T-helper 17 cell (primary cell): ENCODE data around the gene P3H1. TPM values are rescaled to one million over a fixed set of nuclear protein-coding genes. Genes with fewer than 3 reads are reported as not detected.
A peak's percentile ranks its signal among the peaks of the same experiment; 100 is the strongest.
"Not testable (repeated sequence)": the region's sequence is repeated elsewhere in the genome, so short reads cannot be mapped to it uniquely, and the experiment has no call there.

Experiments used
- ATAC-seq: fragments of 150-1000 bp; cut with Tn5 transposase; 2 replicates; pipeline ENCODE4 v1.10.0; 2021; ENCODE audit warnings: mild to moderate bottlenecking, moderate library complexity
- DNase-seq, 3 donors: peaks; one replicate each; pipeline versions ENCODE4 v3.0.0 to v3.0.0-alpha.2; 2020 to 2021
- H3K9me3 ChIP-seq: one replicate; pipeline ENCODE4 v1.7.0; 2013; ENCODE audit warnings: low read length, mild to moderate bottlenecking; ENCODE audit not compliant: control insufficient read depth, poor library complexity, severe bottlenecking
- H3K27ac Mint-ChIP-seq: one replicate; pipeline ENCODE4 v1.8.0; 2022; ENCODE audit warnings: mild to moderate bottlenecking, moderate library complexity, mixed read lengths
- H3K27me3 Mint-ChIP-seq: one replicate; pipeline ENCODE4 v1.8.0; 2022; ENCODE audit warnings: mixed read lengths
- H3K36me3 Mint-ChIP-seq: one replicate; pipeline ENCODE4 v1.8.0; 2022; ENCODE audit warnings: low read depth, mixed read lengths
- H3K4me1 Mint-ChIP-seq: one replicate; pipeline ENCODE4 v1.8.0; 2022; ENCODE audit warnings: mild to moderate bottlenecking, mixed read lengths
- H3K4me3 Mint-ChIP-seq: one replicate; pipeline ENCODE4 v1.8.0; 2022; ENCODE audit warnings: mild to moderate bottlenecking, moderate library complexity, mixed read lengths
- total RNA-seq, 4 donors: library from RNA in 2 of 4; stranded (reverse) in 2 of 4; gene quantifications; one replicate each; pipeline ENCODE4 v1.2.3 and lab custom pipeline; 2022 to 2026

P3H1 gene, protein sequence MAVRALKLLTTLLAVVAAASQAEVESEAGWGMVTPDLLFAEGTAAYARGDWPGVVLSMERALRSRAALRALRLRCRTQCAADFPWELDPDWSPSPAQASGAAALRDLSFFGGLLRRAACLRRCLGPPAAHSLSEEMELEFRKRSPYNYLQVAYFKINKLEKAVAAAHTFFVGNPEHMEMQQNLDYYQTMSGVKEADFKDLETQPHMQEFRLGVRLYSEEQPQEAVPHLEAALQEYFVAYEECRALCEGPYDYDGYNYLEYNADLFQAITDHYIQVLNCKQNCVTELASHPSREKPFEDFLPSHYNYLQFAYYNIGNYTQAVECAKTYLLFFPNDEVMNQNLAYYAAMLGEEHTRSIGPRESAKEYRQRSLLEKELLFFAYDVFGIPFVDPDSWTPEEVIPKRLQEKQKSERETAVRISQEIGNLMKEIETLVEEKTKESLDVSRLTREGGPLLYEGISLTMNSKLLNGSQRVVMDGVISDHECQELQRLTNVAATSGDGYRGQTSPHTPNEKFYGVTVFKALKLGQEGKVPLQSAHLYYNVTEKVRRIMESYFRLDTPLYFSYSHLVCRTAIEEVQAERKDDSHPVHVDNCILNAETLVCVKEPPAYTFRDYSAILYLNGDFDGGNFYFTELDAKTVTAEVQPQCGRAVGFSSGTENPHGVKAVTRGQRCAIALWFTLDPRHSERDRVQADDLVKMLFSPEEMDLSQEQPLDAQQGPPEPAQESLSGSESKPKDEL
- total RNA-seq, result 10 to 100 TPM; 22.5 to 26.7 TPM
- 21.4 to 56.1 reads per million in 2 donors for total RNA-seq (lab: John Stamatoyannopoulos, UW)

DNA sequence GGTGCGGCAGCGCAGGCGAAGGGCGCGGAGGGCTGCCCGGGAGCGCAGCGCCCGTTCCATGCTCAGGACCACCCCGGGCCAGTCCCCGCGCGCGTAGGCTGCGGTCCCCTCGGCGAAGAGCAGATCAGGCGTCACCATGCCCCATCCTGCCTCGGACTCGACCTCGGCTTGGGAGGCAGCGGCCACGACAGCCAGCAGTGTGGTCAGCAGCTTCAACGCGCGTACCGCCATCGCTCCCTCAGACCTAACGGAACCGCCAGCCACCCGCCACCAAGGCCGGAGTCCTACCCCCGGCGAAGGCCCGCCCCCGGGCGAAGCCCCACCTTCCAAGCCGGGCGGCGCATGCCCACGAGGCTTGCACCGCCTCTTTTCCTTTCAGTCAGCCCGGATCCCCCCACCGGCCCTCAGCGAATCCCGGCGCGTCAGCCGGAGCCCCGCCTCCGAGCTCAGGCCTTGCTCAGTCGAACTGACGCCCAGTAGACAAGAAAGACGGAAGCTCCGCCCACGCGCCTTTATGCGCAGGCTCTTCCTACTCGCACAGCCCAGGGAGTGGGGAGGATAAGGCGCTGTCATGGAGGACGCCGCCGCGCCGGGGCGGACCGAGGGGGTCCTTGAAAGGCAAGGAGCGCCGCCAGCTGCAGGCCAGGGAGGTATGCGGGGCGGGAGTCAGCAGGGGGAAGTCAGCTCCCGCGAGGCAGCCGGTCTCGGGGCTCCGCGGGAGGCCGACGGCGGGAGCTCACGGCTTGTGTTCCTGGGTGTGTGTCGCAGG, at the start of gene P3H1, which contains the start of gene C1orf50:
P3H1 (minus strand) TSS at position 288 of the 769 bp plus-strand sequence; CDS start at position 231, 57 bp downstream.
C1orf50 (plus strand) TSS at position 509 of the 769 bp plus-strand sequence; CDS start at position 572, 63 bp downstream.
- H3K27me3 Mint-ChIP-seq, result no peaks in the 10 kb centered on the region
- DNase-seq, result peak; percentile 99 to 100 (median 99)
- no peaks in the 10 kb centered on the region for H3K36me3 Mint-ChIP-seq
- peak; percentile 92 for ATAC-seq
- H3K27ac Mint-ChIP-seq, result peak within 1 kb of the TSS; percentile 81
- no peaks in the 10 kb centered on the region for H3K9me3 ChIP-seq
- H3K4me1 Mint-ChIP-seq, result peaks cover 9% of the 10 kb centered on the region
- H3K4me3 Mint-ChIP-seq, result no peak within 1 kb of the TSS

DNA sequence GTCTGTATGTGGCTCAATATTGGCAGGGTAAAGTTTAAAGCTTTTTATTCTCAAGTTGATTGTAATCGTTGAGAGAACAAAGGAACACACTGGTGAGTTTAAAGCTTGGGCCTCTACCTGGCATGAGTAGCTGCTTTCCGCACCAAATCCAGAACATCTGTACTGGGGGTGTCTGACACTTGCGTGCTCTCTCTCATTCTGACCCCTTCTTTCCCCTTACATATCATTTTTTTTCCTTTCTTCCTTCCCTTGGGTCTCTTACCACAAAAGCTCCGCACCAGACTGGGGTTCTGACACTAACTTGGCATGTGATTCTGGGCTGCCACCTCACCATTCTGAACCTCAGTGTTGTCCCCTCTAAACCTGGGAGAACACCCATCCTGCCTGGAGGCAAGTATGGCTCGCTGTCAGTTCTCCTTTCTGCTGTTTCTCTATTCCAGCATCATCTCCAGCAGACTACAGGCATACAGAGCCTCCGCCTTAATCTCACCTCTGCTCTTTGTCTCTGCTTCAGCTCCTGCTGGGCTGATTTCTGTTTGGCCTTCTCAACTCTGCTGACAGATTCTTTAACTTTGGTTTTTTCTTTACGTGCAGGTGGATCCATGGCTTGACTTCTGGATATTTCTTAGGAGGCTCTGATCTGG, 49.2 kb upstream of the P3H1 start:
- Mint-ChIP-seq H3K27me3 (no peaks in the 10 kb centered on the region), H3K36me3 (peaks cover 5% of the 10 kb centered on the region), H3K4me1 (peaks cover 24% of the 10 kb centered on the region), H3K4me3 (peak overlapping the region; percentile 89), H3K27ac (peak overlapping the region; percentile 98)
- ATAC-seq, result peak; percentile 0
- DNase-seq, result no peak
- H3K9me3 ChIP-seq, result no peaks in the 10 kb centered on the region

DNA sequence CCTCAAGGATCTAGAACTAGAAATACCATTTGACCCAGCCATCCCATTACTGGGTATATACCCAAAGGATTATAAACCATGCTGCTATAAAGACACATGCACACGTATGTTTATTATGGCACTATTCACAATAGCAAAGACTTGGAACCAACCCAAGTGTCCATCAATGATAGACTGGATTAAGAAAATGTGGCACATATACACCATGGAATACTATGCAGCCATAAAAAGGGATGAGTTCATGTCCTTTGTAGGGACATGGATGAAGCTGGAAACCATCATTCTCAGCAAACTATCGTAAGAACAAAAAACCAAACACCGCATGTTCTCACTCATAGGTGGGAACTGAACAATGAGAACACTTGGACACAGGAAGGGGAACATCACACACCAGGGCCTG, 48.0 kb upstream of the P3H1 start:
- DNase-seq, H3K27ac Mint-ChIP-seq, H3K4me3 Mint-ChIP-seq, ATAC-seq, H3K9me3 ChIP-seq, H3K36me3 Mint-ChIP-seq, H3K27me3 Mint-ChIP-seq: not testable (repeated sequence)
- H3K4me1 Mint-ChIP-seq, result peaks cover 19% of the 10 kb centered on the region

DNA sequence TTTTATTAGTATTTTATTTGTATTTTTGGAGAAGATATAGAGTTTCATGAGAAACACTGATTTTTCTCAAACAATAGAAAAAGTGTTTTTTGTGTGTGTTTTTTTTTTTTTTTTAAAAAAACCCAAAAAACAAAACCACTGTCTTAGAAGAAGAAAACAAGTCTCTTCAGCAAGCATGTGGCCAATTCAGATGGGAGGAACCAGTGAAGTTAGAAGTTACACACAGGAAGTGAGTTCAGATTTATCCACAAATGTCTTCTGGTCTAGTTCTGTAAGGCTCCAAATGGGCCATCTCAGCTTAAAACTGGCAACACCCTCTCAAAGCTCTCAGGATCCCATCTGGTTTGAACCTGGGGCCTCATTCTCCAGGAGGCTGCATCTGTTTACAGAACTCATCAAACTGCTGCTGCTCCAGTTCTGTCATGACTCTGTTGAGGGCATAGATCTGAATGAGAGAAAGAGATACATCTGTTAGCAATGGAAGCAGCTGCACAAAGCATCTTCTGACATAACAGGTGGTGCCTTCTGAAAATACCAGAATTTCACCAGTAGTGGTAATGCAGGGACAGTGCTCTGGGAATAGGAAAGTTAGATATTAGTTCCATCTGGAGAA, 40.3 kb upstream of the P3H1 start:
- Mint-ChIP-seq H3K4me1 (peaks cover 8% of the 10 kb centered on the region), H3K36me3 (peaks cover 5% of the 10 kb centered on the region), H3K27me3 (no peaks in the 10 kb centered on the region), H3K4me3 (no peak overlapping the region), H3K27ac (peak overlapping the region; percentile 56)
- ATAC-seq (no peak), DNase-seq (no peak)
- H3K9me3 ChIP-seq, result no peaks in the 10 kb centered on the region

DNA sequence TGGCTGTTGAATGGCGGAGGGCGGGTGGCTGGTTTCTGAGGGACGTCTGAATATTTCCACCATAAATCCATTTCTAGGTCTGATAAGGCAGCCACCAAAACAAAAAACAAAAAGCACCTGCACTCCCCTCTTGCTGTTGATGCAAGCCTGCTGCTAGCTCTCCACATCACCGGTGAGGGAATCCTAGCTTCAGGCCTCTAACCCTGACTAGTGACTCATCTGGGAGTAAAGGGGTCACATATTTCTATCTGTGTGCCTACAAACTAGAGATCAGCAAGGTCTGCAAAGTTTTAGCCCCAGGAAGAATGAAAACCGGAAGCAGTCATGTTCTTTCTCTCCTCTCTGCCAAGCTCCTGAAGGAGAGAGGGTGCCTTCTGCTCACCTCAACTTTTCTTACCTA, 39.8 kb upstream of the P3H1 start:
- Mint-ChIP-seq H3K27ac (peak overlapping the region; percentile 16), H3K4me3 (no peak overlapping the region)
- no peak for DNase-seq

DNA sequence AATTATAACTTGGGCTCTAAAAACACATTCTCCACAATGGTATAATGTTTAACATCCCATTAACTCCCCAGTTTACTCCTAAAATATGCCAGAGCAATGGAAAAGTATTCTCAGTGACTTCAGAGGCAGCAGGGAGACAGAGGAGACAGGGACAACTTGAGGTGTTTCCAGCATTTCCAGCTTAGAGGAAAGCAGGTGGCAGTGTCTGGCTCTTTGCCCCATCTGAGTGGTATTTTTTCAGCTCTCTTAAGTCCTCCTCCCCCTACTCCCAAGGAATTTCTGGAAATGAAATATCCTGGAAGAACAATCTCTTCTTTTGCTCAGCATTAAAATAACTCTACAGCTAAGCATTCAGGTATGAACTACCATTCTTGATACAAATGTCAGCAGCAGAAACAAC, 39.3 kb upstream of the P3H1 start:
- Mint-ChIP-seq H3K36me3 (peaks cover 3% of the 10 kb centered on the region), H3K27me3 (no peaks in the 10 kb centered on the region), H3K4me3 (no peak overlapping the region), H3K4me1 (peaks cover 8% of the 10 kb centered on the region), H3K27ac (peak overlapping the region; percentile 16)
- ATAC-seq, result no peak
- DNase-seq, result no peak
- no peaks in the 10 kb centered on the region for H3K9me3 ChIP-seq

More for the DNA sequence above, 39.8 kb upstream of the P3H1 start:
- no peaks in the 10 kb centered on the region for H3K27me3 Mint-ChIP-seq
- H3K4me1 Mint-ChIP-seq, result peaks cover 8% of the 10 kb centered on the region
- no peak for ATAC-seq
- peaks cover 4% of the 10 kb centered on the region for H3K36me3 Mint-ChIP-seq
- no peaks in the 10 kb centered on the region for H3K9me3 ChIP-seq

DNA sequence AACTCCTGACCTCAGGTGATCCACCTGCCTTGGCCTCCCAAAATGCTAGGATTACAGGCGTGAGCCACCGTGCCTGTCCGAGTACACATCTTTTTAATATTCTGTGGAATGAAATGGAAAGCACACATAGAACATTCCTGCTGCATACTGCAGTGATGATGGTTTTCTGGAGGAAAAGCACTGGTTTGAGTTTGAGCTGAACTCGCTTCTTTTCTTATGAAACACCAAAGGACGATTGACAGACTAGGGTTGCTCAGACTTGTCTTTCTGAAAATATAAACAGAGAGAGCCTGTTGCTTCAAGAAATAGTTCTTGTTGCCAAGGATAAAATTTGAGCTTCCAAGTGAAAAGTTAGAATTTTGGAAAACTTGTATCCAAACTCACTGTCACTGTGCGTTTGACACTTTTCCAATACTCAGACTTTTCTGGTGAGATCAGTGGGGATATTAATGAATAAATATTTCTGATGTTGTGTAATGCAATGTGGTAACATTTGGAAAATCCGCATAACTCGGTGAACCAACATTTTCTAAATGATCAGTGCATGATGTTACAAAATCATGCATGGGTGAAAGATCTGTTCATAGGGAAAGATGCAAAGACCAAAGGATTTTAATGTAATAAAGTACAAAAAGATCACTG, 35.1 kb upstream of the P3H1 start:
- H3K36me3 Mint-ChIP-seq, result no peaks in the 10 kb centered on the region
- DNase-seq (no peak), ATAC-seq (no peak)
- no peaks in the 10 kb centered on the region for H3K4me1 Mint-ChIP-seq
- H3K4me3 Mint-ChIP-seq, result no peak overlapping the region
- peaks cover 4% of the 10 kb centered on the region for H3K27me3 Mint-ChIP-seq
- no peaks in the 10 kb centered on the region for H3K9me3 ChIP-seq
- no peak overlapping the region for H3K27ac Mint-ChIP-seq

DNA sequence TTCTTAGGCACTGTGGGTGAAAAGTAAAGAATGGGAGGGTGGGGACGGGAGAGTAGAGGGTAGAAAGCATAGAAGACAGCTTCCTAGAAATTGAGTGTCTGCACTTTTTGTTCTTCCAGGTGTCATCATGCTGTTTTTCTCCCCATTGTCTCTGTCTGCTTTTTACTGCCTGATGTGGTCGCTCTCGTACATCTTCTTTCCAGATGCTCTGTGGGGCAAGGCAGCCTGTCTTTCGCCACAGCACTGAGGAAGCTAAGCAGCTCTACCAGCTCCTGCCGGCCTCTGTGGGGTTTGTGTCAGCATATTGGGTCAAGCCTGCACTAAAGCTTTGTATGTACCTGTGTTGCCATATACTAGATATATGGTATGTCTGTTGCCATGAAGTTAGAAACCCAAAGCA, 31.2 kb upstream of the P3H1 start:
- ATAC-seq (no peak), DNase-seq (no peak)
- Mint-ChIP-seq H3K4me3 (no peak overlapping the region), H3K36me3 (no peaks in the 10 kb centered on the region), H3K27me3 (peaks cover 6% of the 10 kb centered on the region), H3K4me1 (no peaks in the 10 kb centered on the region), H3K27ac (no peak overlapping the region)
- no peaks in the 10 kb centered on the region for H3K9me3 ChIP-seq

DNA sequence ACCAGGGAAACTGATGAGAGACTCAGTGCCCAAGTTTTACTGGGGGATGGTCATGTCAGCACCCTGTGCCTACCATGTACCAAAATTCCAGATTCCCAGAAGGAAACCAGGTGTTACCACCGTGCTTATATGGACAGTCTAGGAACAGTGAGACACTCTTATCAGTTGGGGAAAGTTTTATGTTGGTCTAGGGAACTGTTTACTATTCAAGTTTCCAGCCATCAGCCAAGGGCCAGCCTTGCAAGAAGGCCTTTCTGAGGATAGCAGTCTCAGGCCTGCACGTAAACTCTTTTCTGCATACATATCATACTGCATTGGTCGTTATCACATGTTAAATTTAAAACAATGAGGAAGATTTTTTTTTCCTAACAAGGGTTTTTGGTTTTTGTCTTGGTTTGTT, 30.6 kb upstream of the P3H1 start:
- H3K27ac Mint-ChIP-seq, result no peak overlapping the region
- H3K27me3 Mint-ChIP-seq, result peaks cover 6% of the 10 kb centered on the region
- peaks cover under 1% of the 10 kb centered on the region for H3K36me3 Mint-ChIP-seq
- no peak for DNase-seq
- no peaks in the 10 kb centered on the region for H3K4me1 Mint-ChIP-seq
- ATAC-seq, result no peak
- no peak overlapping the region for H3K4me3 Mint-ChIP-seq
- H3K9me3 ChIP-seq, result no peaks in the 10 kb centered on the region

DNA sequence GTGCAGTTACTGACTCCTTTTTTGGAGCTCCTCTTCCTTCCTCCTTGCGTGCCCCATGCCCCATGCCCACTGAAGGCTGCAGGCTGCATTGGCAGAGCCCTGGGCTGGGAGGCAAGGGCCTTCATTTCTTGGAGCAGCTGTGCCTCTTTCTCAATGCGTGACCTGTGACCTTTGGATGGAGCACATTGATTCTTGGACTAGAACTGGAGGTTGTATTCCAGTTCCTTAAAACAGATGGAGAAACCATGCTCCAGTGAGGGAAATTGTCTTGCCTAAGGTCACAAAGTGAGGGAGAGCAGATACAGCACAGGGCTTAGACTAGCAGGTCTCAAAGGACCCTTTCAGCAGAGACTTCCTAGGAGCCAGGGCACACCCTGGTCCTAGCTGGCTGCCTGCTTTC, 27.0 kb upstream of the P3H1 start:
- ATAC-seq (no peak), DNase-seq (no peak)
- Mint-ChIP-seq H3K4me1 (peaks cover 2% of the 10 kb centered on the region), H3K36me3 (peaks cover 2% of the 10 kb centered on the region), H3K27me3 (peaks cover 13% of the 10 kb centered on the region), H3K27ac (no peak overlapping the region), H3K4me3 (no peak overlapping the region)
- H3K9me3 ChIP-seq, result no peaks in the 10 kb centered on the region

DNA sequence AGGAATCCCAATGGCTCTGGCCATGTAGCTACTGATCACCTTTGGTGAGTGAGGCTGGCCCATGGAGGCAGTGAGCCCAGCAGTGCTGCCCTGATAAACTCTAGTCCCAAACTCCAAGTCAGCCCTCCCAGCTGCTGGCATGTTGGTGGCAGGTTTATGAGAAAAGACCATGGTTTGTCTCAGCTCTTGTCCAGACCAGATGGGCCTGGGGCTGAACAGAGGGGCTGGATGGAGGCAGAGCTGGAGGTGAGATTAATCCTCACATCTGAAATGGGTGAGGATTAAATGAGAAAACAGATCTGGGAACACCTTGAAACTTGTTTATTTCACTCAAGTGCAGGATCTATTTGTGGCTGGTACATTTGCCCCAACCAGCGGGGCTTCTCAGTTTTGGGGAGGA, 21.2 kb upstream of the P3H1 start:
- Mint-ChIP-seq H3K27ac (no peak overlapping the region), H3K4me3 (no peak overlapping the region), H3K36me3 (peaks cover 2% of the 10 kb centered on the region), H3K4me1 (peaks cover 18% of the 10 kb centered on the region), H3K27me3 (peaks cover 7% of the 10 kb centered on the region)
- H3K9me3 ChIP-seq, result no peaks in the 10 kb centered on the region
- no peak for ATAC-seq
- no peak for DNase-seq

DNA sequence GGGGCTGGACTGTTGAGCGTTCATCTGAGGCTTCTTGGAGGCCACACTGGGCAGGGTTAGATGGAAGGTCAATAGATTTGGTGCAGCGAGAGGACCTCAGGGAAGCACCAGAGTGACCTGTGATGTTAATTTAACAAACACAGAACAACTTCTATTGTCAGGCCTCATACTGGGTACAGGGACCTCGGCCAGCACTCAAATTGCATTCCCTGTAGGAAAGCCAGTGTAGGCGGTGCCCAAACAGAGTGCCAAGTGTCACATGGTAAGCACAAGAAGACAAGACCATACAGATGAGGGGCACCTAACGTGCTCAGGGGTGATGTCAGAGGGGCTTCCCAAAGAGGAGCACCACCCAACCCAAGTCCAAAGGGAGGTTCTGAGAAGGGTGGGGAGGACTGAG, 19.3 kb upstream of the P3H1 start:
- H3K9me3 ChIP-seq, result no peaks in the 10 kb centered on the region
- ATAC-seq, result no peak
- Mint-ChIP-seq H3K36me3 (peaks cover 4% of the 10 kb centered on the region), H3K4me1 (peaks cover 21% of the 10 kb centered on the region), H3K27me3 (peaks cover 1% of the 10 kb centered on the region), H3K4me3 (peak overlapping the region; percentile 89), H3K27ac (peak overlapping the region; percentile 68)
- DNase-seq, result no peak
